Testis (tissue), 3 donors: ENCODE data around the gene SLC37A1. TPM values are rescaled to one million over a fixed set of nuclear protein-coding genes. Genes with fewer than 3 reads are reported as not detected.

Experiments
- DNase-seq: peaks from one replicate; pipeline ENCODE4 v3.0.0-alpha.2; 2019
- H3K27ac ChIP-seq, 2 donors: fragments of 200-600 bp; sonication (generic); one replicate each; pipeline ENCODE4 v1.5.1; 2019
- H3K27me3 ChIP-seq: fragments of 200-600 bp; sonication (generic); one replicate; pipeline ENCODE4 v1.5.1; 2019
- H3K36me3 ChIP-seq: fragments of 200-600 bp; sonication (generic); one replicate; pipeline ENCODE4 v1.5.1; 2017; ENCODE audit warnings: low read depth; ENCODE audit errors: missing control alignments
- H3K4me1 ChIP-seq: fragments of 200-600 bp; sonication (generic); one replicate; pipeline ENCODE4 v1.5.1; 2019
- H3K4me3 ChIP-seq, 2 donors: fragments of 200-600 bp; sonication (generic); one replicate each; pipeline ENCODE4 v1.5.1; 2017 to 2019
- H3K9me3 ChIP-seq: fragments of 200-600 bp; sonication (generic); one replicate; pipeline ENCODE4 v1.5.1; 2017
- CTCF ChIP-seq, 3 experiments: fragments of 450-650 bp in 2 of 3; fragments of 200-600 bp in 1 of 3; sonication (generic) in 1 of 3; IDR thresholded peaks; one replicate each; pipeline ENCODE4 v1.5.1; 2016 to 2019; ENCODE audit warnings: antibody characterized with exemption in 3 of 3, mild to moderate bottlenecking in 2 of 3, moderate library complexity in 1 of 3
- POLR2A ChIP-seq: fragments of 450-650 bp; IDR thresholded peaks from one replicate; pipeline ENCODE4 v1.6.1; 2017; ENCODE audit warnings: antibody characterized with exemption, mild to moderate bottlenecking, moderate library complexity
- WGBS, 2 donors: methylation state at CpG; one replicate each; pipeline ENCODE4 v1.1.5; 2018; 5-methylcytosine and 5-hydroxymethylcytosine counted together
- intact Hi-C: fragments of 100-400 bp; cut with DNase I; formaldehyde crosslinking; loops from one replicate; pipeline ENCODE4 v1.15.1; 2023; ENCODE audit warnings: low total_unique reads
- polyA plus RNA-seq: library from polyadenylated mRNA; stranded (reverse); fragments of 350-450 nt; fragmentation: Illumina TruSeq; extraction: RNeasy Lipid Tissue Mini Kit (QIAGEN cat#74804); gene quantifications from one replicate; pipeline ENCODE4 v1.2.3, GENCODE V29; 2014; ENCODE audit warnings: low read depth, low replicate concordance; ENCODE audit not compliant: insufficient read depth
- total RNA-seq, 2 donors: library from RNA; depleted of rRNA; stranded (reverse); fragments of >200 nt; gene quantifications; one replicate each; pipeline ENCODE4 v1.2.3, GENCODE V29; 2016

Gene SLC37A1
- total and polyA plus RNA-seq, 3 donors from 2014 or later, result 22.6 to 48.3 (median 24.3) TPM

DNA sequence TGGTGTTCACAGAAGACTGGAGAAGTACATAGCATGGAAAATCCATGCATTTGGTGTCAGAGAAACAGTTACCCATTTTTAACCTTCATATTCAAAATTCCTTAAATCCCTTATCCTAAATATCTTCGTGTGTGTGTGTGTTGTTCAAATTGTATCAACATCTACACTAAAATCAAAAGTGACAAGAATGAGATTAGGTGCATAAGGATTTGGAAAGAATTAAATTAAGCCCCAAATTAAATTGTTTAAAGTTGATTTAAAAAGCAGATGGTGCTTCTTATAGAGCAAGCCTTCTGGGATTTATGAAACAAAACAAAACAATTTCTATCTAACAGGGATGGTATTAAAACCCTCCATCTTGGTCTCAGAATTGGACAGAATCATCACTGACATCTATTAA lies 22.3 kb upstream of the SLC37A1 start:
- no peaks in the 10 kb centered on the region for H3K9me3 ChIP-seq
- WGBS, 2 donors, result 71 to 79% methylated on average over 1 of the region's 1 CpG
- no peaks in the 10 kb centered on the region for H3K4me1 ChIP-seq
- no peak overlapping the region for H3K27ac ChIP-seq
- no peaks in the 10 kb centered on the region for H3K27me3 ChIP-seq
- intact Hi-C loops, result no loop called here
- DNase-seq, result no peak
- TF ChIP-seq POLR2A, result no peak
- TF ChIP-seq CTCF (IDR thresholded peaks at IDR 0.05), result no peak
- no peaks in the 10 kb centered on the region for H3K36me3 ChIP-seq
- no peak overlapping the region for H3K4me3 ChIP-seq

- Histone ChIP-seq H3K27ac (no peak overlapping the region), H3K27me3 (no peaks in the 10 kb centered on the region), H3K4me3 (no peak overlapping the region), H3K4me1 (no peaks in the 10 kb centered on the region), H3K9me3 (no peaks in the 10 kb centered on the region), H3K36me3 (no peaks in the 10 kb centered on the region)
- DNase-seq, result peak; percentile 9
- TF ChIP-seq CTCF (IDR thresholded peaks at IDR 0.05) (no peak), POLR2A (no peak)
- 87 to 89% methylated on average over 8 of the region's 8 CpGs for WGBS, 2 donors
- intact Hi-C loops, result no loop called here
Measured at GRCh38 chr21:42492201-42492600, 21.5 kb upstream of the SLC37A1 start.

DNA sequence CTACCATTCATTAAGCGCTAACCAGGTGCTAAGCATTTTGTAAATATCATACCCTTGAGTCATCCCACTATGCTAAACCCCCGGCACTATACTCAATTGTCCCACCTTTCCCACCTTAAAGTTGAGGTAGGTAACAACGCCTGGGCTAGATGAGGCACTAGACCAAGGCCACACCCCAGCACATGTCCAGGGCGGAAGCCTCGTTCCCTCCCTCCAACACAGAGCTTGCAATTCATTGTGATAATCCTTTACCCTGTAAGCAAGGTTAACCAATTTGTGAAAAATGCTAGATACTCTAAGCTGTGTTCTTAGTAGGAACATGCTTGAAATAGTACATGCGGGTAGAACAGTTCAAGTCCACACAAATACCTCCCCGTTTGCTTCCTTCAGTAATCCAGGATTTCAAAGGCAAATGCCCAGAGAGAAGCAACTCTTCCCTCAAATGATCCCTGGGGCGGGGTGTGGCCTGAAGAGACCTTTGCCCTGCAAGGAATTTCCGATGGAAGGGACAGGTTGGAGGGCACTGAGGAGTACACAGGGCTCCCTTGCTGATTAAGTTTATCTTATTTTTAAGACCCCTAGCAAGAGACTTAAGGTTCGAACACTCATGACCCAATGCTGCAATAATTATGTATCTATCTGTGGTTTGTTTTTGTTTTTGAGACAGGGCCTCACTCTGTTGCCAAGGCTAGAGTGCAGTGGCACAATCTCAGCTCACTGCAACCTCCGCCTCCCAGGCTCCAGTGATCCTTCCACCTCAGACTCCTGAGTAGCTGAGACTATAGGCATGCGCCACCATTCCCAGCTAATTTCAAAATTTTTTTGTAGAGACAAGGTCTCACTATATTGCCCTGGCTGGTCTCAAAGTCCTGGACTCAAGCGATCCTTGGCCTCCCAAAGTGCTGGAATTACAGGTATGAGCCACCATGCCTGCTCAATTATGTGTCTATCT lies 20.3 kb upstream of the SLC37A1 start:
- H3K27me3 ChIP-seq, result no peaks in the 10 kb centered on the region
- no peak overlapping the region for H3K4me3 ChIP-seq
- TF ChIP-seq POLR2A (no peak), CTCF (IDR thresholded peaks at IDR 0.05) (no peak)
- peak; percentile 5 for DNase-seq
- H3K4me1 ChIP-seq, result no peaks in the 10 kb centered on the region
- H3K36me3 ChIP-seq, result no peaks in the 10 kb centered on the region
- WGBS, 2 donors, result 80 to 82% methylated on average over 13 of the region's 13 CpGs
- no peaks in the 10 kb centered on the region for H3K9me3 ChIP-seq
- intact Hi-C loops, result no loop called here
- H3K27ac ChIP-seq, result no peak overlapping the region

DNA sequence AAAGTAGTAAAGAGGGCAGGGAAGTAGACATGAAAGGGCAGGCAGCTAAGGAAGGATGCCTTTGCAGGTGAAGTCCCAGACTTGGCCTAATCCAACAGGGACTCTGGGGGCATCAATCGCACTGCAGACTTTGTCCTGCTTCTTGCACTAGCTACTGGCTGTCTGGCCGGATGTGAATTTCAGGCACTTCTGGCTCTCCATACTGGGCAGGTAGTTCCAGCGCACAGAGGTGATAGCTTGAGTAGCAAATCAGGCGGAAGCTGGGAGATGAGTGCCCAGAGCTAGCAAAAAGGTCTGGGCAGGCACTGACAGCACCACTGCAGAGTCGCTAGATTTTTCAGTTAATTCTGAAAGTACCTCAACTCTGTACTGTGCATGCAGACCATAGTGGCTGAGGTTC lies 18.6 kb upstream of the SLC37A1 start:
- H3K27ac ChIP-seq, result no peak overlapping the region

More for the DNA sequence above, 18.6 kb upstream of the SLC37A1 start:
- no peaks in the 10 kb centered on the region for H3K9me3 ChIP-seq
- no peak for TF ChIP-seq CTCF (IDR thresholded peaks at IDR 0.05)
- TF ChIP-seq POLR2A, result no peak
- intact Hi-C loops, result no loop called here
- WGBS, 2 donors, result 79% methylated on average over 5 of the region's 5 CpGs
- no peaks in the 10 kb centered on the region for H3K27me3 ChIP-seq
- DNase-seq, result peak; percentile 13
- H3K36me3 ChIP-seq, result no peaks in the 10 kb centered on the region
- no peak overlapping the region for H3K4me3 ChIP-seq
- H3K4me1 ChIP-seq, result no peaks in the 10 kb centered on the region
